Neural progenitor cell (in vitro differentiated cells): ENCODE measurements around the gene SEMA3G.

ENCODE experiments used
- CTCF ChIP-seq: fragments of 200-600 bp; sonication (generic); IDR thresholded peaks from 2 replicates; pipeline ENCODE4 v1.5.1; 2017; ENCODE audit warnings: antibody characterized with exemption, mild to moderate bottlenecking
- EZH2 ChIP-seq: fragments of 200-600 bp; sonication (generic); IDR thresholded peaks from 2 replicates; pipeline ENCODE4 v1.6.1; 2017; ENCODE audit warnings: antibody characterized with exemption, mild to moderate bottlenecking, moderate library complexity

- TF ChIP-seq CTCF (no peak), EZH2 (no peak)
Observed at GRCh38 chr3:52454938-52455282, 10.0 kb upstream of the SEMA3G start.
